Epithelial cell of proximal tubule (primary cell): ENCODE results near the gene CSF1. TPM values are rescaled to one million over a fixed set of nuclear protein-coding genes. Genes with fewer than 3 reads are reported as not detected.
A peak's percentile ranks its signal among the peaks of the same experiment; 100 is the strongest.
"Not testable (repeated sequence)": the region's sequence is repeated elsewhere in the genome, so short reads cannot be mapped to it uniquely, and the experiment has no call there.

Source experiments
- DNase-seq: peaks from one replicate; pipeline ENCODE4 v3.0.0-alpha.2; 2011; ENCODE audit warnings: low read depth
- H3K4me3 ChIP-seq: 2 replicates; pipeline ENCODE4 v1.5.1; 2011; ENCODE audit warnings: low read depth, mild to moderate bottlenecking, low read length
- total RNA-seq: library from RNA; depleted of rRNA; stranded (reverse); fragments of >200 nt; gene quantifications from 2 replicates; pipeline ENCODE4 v1.2.3, GENCODE V29; 2015
- TF ChIP-seq, protein P1 (sequence below): conservative IDR thresholded peaks from 2 replicates; pipeline ENCODE4 v1.5.1; 2012; ENCODE audit warnings: low read depth, mild to moderate bottlenecking, low read length

The CSF1 gene
- total RNA-seq, 1 donor from 2014 or later, result 20.1 TPM

DNA sequence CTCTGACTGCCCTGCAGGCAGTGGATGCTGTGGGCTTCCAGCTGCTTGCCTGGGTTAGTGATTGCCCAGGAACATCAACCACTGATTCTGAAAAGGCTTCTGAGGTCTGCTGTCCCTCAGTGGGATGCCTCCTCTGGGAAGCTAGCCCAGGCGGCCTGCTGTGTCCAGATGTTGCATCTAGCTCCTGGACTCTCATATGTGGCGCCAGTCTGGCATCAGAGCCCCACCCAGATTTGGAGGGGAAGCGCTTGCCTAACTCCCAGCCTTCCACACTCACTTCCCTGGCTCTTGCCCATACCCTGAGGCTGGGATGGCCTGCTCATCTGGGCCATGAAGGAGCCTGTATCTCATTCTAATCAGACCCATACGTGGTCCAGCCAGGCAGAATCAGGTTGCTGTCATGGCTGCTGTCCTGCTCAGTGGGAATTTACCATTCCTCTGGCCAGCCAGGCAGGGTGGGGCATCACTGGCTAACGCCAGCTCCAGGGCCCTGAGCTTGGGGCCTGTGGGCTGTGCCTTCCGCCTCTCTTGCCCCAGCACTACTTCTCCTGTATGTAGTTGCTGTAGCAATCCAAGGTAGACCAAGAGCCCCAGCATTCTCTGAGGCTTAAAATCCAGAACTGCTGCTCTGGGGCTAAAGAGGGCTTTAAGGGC is 4.1 kb downstream of the CSF1 start:
- H3K4me3 ChIP-seq, result no peak overlapping the region
- TF ChIP-seq, protein P1, sequence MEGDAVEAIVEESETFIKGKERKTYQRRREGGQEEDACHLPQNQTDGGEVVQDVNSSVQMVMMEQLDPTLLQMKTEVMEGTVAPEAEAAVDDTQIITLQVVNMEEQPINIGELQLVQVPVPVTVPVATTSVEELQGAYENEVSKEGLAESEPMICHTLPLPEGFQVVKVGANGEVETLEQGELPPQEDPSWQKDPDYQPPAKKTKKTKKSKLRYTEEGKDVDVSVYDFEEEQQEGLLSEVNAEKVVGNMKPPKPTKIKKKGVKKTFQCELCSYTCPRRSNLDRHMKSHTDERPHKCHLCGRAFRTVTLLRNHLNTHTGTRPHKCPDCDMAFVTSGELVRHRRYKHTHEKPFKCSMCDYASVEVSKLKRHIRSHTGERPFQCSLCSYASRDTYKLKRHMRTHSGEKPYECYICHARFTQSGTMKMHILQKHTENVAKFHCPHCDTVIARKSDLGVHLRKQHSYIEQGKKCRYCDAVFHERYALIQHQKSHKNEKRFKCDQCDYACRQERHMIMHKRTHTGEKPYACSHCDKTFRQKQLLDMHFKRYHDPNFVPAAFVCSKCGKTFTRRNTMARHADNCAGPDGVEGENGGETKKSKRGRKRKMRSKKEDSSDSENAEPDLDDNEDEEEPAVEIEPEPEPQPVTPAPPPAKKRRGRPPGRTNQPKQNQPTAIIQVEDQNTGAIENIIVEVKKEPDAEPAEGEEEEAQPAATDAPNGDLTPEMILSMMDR, result no peak
- no peak for DNase-seq

- DNase-seq, result no peak
- TF ChIP-seq, protein P1, result no peak
- no peak overlapping the region for H3K4me3 ChIP-seq
Measured at GRCh38 chr1:109917051-109917767, 6.6 kb downstream of the CSF1 start.

GRCh38 chr1:109917768-109918606 is 7.3 kb downstream of the CSF1 start:
- TF ChIP-seq, protein P1, result peak; percentile 26
- DNase-seq, result no peak
- no peak overlapping the region for H3K4me3 ChIP-seq

DNA sequence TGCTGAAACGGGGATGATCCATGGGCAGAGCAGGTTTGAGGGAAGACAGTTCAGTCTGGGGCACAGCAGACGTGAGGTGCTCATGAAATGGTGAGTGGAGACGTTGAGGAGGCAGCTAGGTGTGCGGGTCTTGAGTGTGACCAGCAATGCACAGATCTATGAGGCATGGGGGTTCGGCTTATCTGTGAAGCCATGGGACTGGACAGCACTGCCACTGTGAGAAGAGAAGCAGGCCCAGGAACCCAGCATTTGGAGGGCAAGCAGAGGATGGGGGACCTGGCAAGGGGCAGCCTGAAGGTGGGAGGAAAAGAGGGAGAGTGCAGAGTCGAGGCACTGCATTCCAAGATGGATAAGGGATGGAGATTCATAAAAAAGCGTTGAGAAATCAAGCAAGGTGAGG is 8.0 kb downstream of the CSF1 start:
- DNase-seq, result no peak
- no peak overlapping the region for H3K4me3 ChIP-seq
- TF ChIP-seq, protein P1, result no peak

DNA sequence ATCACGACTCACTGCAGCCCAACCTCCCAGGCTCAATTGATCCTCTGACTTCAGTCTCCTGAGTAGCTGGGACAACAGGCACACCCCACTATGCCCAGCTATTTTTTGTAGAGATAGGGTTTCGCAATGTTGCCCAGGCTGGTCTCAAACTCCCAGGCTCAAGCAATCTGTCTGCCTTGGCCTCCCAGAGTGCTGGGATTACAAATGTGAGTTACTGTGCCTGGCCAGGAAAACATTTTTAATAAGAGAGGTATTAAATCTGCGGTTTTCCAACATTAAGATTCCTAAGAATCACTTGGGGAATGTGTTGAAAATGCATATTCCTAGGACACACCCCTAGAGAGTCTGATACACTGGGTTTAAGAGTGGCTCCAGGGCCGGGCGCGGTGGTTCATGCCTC is 8.7 kb downstream of the CSF1 start:
- no peak overlapping the region for H3K4me3 ChIP-seq
- no peak for DNase-seq
- TF ChIP-seq, protein P1, result no peak

DNA sequence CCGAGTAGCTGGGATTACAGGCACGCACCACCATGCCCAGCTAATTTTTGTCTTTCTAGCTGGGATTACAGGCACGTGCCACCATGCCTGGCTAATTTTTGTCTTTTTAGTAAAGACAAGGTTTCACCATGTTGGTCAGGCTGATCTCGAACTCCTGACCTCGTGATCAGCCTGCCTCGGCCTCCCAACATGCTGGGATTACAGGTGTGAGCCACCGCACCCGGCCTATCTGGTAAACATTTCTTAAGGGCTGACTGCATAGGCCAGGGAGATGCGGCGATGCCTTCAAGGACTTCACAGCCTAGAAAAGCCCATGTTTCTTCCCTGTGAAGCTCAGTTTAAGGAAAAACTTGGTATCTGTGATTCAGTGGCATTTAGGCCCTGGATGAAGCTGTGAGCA is 9.7 kb downstream of the CSF1 start:
- H3K4me3 ChIP-seq, DNase-seq: not testable (repeated sequence)

- H3K4me3 ChIP-seq, result no peak overlapping the region
- TF ChIP-seq, protein P1, result no peak
- DNase-seq, result no peak
Measured at GRCh38 chr1:109922326-109922725, 11.7 kb downstream of the CSF1 start.
